Ovary (tissue), 3 donors: ENCODE measurements around the gene ZNF473.
"Not testable (repeated sequence)": the region's sequence is repeated elsewhere in the genome, so short reads cannot be mapped to it uniquely, and the experiment has no call there.

Experiments used
- EP300 ChIP-seq: sonication (generic); formaldehyde crosslinking; IDR thresholded peaks from one replicate; pipeline ENCODE4 v1.6.1; 2017; ENCODE audit warnings: antibody characterized with exemption
- POLR2A ChIP-seq: fragments of 450-650 bp; IDR thresholded peaks from one replicate; pipeline ENCODE4 v1.6.1; 2017; ENCODE audit warnings: antibody characterized with exemption, mild to moderate bottlenecking, moderate library complexity
- TF ChIP-seq, protein P1 (sequence below), 3 donors: fragments of 450-650 bp in 2 of 3; fragments of 200-600 bp in 1 of 3; IDR thresholded peaks; one replicate each; pipeline versions ENCODE4 v1.5.1 to v1.8.0; 2016 to 2022; ENCODE audit warnings: antibody characterized with exemption in 3 of 3, mild to moderate bottlenecking in 1 of 3
- donor health status: DM: no; HTN: no; CAD: no.

DNA sequence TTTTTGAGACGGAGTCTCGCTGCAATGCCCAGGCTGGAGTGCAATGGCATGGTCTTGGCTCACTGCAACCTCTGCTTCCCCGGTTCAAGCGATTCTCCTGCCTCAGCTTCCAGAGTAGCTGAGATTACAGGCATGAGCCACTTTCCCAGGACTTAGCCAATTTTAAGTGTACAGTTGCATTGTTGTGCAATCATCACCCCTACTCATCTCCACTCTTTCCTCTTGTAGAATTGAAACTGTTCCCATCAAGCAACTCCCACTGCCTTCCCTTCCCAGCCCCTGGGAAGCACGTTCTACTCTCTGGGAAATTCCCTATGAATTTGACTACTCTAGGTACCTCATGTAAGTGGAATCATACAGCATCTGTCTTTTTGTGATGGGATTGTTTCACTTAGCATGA, 53.2 kb downstream of the ZNF473 start:
- TF ChIP-seq, protein P1, sequence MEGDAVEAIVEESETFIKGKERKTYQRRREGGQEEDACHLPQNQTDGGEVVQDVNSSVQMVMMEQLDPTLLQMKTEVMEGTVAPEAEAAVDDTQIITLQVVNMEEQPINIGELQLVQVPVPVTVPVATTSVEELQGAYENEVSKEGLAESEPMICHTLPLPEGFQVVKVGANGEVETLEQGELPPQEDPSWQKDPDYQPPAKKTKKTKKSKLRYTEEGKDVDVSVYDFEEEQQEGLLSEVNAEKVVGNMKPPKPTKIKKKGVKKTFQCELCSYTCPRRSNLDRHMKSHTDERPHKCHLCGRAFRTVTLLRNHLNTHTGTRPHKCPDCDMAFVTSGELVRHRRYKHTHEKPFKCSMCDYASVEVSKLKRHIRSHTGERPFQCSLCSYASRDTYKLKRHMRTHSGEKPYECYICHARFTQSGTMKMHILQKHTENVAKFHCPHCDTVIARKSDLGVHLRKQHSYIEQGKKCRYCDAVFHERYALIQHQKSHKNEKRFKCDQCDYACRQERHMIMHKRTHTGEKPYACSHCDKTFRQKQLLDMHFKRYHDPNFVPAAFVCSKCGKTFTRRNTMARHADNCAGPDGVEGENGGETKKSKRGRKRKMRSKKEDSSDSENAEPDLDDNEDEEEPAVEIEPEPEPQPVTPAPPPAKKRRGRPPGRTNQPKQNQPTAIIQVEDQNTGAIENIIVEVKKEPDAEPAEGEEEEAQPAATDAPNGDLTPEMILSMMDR (IDR thresholded peaks at IDR 0.05): not testable (repeated sequence)
- TF ChIP-seq POLR2A, EP300: not testable (repeated sequence)
